HG02884 (cell line): Measurements from ENCODE around the gene ROBO2.

Experiments used
- ATAC-seq: cut with Tn5 transposase; IDR thresholded peaks from one replicate; pipeline ENCODE4 v1.9.1; 2021; ENCODE audit warnings: mild to moderate bottlenecking, moderate library complexity; ENCODE audit not compliant: unreplicated experiment

The ROBO2 gene

GRCh38 chr3:77102951-77103769, 63.3 kb downstream of the ROBO2 start:
- ATAC-seq = no peak

- no peak for ATAC-seq
Observed at GRCh38 chr3:77122652-77123051, 82.8 kb downstream of the ROBO2 start.

DNA sequence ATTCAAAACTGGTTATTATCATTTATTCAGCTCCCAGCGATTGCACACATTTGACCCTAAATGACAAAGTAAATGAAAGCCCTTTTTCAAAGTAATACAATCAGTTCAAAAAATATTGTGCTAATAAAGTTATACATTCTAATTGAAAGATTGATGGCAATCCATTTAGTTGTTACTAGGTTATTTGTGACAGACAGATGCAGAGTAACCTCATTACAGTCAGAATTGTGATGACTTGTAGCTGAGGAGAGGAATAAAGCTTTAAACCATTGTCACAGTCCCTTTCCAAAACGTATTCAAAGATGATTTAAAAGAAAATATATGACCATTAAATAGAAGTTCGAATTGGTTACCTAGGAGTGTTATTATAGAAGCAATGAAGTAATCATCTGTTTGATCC, 86.1 kb downstream of the ROBO2 start:
- ATAC-seq = no peak

GRCh38 chr3:77134769-77135168, 94.9 kb downstream of the ROBO2 start:
- ATAC-seq = no peak

GRCh38 chr3:77137559-77137958, 97.7 kb downstream of the ROBO2 start:
- no peak for ATAC-seq

DNA sequence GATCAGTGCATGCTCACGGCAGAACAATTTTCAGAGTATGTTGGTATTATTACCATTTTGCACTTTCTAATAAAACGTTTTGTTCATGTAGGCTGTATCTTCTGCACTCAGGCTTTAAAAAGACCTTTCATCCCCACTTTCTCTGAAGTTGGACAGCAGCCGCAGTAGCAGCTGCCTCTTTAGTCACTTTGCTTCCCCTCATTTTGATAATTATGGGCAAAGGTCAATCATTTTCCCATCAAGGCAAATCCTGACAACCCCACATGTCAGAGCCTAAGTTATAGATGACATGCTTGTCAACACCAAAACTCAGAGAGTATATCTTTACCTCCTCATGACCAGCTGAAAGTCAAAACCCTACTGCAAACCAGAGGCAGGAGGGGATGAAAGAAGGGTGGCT, 99.7 kb downstream of the ROBO2 start:
- no peak for ATAC-seq

DNA sequence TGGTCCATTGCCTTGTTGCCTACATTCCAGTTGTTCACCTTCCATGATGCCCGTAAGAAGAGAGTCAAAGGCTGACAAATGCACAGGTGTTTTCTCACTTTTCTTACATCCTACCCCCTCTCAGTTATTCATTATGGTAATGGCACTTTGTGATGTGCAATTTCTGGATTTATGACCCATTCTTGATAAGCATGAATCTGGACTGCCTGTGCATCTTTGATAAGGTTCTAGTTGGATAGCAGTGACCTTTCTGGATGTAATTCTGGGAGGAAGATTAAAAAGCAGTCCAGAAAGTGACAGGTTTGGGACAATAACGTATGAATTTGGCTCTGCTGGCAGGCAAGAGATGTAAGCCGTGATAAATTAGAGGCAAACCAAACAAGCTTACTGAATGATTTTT, 101.5 kb downstream of the ROBO2 start:
- no peak for ATAC-seq

DNA sequence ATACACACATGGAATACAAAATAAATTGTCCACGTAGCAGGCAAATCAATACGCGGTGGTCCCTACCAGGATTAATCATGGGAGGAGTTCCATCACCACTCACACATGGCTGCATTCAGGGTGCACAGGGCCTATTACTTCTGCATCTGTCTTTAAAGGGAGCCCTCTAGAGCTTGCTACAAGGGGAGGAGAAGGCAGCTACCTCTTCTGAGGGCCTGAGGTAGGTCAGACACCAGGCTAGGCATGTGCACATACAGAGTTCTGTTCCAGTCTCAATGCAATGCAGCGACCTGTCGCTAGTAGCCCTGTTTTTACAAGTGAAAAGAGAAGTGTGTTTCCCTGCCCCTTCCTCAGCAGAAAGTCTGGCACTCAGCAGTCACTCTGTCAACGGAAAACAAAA, 102.7 kb downstream of the ROBO2 start:
- ATAC-seq = no peak

- no peak for ATAC-seq
Observed at GRCh38 chr3:77146004-77146403, 106.1 kb downstream of the ROBO2 start.

GRCh38 chr3:77147836-77148578, 108.1 kb downstream of the ROBO2 start:
- ATAC-seq = no peak

DNA sequence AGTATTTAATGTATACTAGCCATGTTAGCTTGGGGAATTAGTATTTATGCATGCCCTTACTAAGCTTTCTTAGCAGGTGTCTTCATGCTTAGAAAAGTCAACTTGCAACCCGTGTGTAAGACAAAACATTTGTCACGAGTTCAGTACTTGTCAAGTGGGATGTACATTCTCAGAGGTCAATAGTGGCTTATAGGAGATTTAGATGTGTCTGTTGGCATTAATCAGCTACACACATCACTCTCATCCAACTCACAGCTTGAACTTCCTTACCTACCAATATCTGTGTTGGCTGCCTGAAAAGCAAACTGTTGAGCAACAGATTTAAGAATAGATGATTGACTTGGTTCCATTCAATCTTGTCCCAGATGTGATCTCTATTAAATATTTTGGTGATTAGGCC, 109.5 kb downstream of the ROBO2 start:
- no peak for ATAC-seq

GRCh38 chr3:77150028-77150427, 110.1 kb downstream of the ROBO2 start:
- no peak for ATAC-seq

GRCh38 chr3:77150759-77151158, 110.9 kb downstream of the ROBO2 start:
- no peak for ATAC-seq

DNA sequence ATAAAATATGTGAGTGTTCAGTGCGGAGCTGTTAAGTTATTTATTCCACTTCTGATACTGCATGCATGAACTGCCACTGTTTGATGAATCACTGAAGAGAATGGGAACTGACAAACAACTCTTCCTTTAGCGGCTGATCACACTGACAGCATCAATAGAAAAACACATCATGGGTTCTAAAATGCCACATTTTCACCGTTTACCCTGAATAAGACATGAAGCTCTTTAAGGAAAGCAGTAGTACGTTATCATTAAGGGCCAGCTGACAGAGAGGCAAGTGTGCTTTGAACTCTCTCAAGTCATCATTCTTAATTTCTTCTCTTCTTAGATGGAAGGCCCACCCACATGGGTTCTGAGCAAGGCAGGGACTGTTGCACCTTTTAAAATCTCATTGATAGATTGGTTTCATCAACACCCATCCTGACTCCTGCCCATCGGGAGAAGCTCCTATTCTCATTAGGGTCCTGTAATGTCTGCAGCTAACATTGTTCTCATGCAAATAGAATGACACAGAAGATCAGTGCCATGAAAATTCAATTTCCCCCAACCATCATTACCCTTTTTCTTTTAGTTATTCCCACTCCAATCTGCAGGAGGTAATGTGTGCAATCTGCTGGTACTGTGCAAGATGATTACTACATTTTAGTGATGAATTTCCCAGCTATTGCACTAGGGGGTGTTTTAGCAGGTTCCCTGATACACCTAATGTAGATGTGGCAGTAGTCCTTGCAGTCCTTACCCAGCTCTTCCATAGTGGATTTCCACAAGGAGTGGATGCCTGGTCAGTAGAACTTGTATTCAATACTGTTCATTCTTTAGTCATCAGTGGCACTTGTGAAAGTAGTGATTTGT, 119.1 kb downstream of the ROBO2 start:
- no peak for ATAC-seq

- no peak for ATAC-seq
Observed at GRCh38 chr3:77160931-77161497, 121.1 kb downstream of the ROBO2 start.

DNA sequence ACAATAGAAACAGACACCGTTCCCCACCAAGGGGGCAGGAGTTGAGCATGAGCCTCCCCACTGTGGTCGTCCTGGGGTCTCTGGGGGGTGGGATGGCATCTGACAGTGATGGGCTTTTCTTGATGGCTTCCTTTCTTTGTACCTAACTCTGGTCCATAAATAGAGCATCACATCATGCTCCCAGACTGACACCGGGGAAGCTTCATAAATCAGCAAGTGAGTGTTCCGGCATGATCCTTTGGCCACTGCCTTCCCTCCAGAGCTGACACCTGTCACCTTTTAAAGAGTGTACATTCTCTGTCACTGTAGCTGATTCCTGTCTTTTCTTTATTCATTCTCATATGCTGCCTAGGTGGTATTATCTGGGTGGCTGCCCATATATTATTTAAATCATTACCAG, 129.9 kb downstream of the ROBO2 start:
- ATAC-seq = no peak

DNA sequence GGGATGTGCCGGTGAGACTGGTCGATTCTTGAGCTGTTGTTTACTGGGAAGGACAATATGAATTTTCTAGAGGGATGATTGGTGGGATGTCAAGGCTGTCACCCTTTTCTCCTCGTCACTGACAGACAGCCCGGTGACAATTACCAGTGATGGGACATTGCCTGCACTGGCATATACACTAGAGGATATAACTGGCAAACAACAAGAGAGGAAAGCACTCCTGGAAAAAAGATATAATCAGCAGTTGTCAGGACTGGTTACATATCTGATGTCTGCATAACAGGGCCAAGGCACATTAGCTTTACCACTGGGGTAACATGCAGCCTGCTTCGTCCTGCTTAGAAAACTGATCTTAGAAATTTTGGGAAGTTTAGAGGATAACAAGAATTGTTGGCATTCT, 131.1 kb downstream of the ROBO2 start:
- no peak for ATAC-seq

GRCh38 chr3:77179762-77180161, 139.9 kb downstream of the ROBO2 start:
- no peak for ATAC-seq

- ATAC-seq = no peak
Observed at GRCh38 chr3:77182341-77182740, 142.4 kb downstream of the ROBO2 start.

- ATAC-seq = no peak
Observed at GRCh38 chr3:77186319-77186718, 146.4 kb downstream of the ROBO2 start.

DNA sequence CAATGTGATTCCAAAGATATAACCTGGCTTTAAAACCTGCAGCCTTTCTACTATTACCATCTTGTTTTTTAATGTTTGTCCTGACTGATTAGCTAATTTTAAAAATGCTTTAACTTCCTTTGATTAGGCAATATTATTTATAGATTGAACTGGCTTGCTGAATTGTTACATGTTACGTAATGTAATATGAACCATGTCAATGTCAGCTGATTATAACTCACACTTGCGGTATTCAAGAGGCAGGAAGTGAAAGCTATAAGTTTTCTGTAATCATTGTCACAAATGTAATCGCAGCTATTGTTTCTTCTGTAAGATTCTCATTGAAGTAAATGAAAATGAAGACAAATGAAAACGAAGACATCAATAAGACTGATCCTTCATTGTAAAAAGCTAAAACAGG, 146.8 kb downstream of the ROBO2 start:
- ATAC-seq = no peak
